GM18873 (cell line): ENCODE results near the gene OR2A14.
"Not testable (repeated sequence)": the region's sequence is repeated elsewhere in the genome, so short reads cannot be mapped to it uniquely, and the experiment has no call there.

Experiments
- ATAC-seq: cut with Tn5 transposase; IDR thresholded peaks from one replicate; pipeline ENCODE4 v1.9.1; 2021; ENCODE audit warnings: mild to moderate bottlenecking, moderate library complexity, moderate number of reproducible peaks; ENCODE audit not compliant: unreplicated experiment, low FRiP score

Gene OR2A14

DNA sequence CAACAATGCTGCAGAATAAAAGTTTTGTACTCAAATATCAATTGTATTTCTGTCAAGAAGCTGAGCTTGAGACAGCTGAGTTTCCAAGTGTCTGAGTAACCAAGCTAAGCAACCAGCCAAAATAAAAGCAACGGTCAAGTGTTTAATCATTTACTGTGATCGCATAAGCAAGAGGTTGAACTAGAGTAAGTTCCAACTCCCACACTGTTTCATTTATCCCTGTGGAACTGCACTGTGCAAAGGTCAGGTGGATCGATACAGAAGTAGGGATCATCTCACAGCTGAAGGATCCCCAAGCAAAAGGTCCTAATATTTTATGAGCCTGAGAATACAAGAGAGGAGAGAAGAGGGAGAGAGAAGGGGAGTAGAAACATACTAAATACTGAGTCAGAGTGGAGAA, 21.4 kb downstream of the OR2A14 start:
- no peak for ATAC-seq

DNA sequence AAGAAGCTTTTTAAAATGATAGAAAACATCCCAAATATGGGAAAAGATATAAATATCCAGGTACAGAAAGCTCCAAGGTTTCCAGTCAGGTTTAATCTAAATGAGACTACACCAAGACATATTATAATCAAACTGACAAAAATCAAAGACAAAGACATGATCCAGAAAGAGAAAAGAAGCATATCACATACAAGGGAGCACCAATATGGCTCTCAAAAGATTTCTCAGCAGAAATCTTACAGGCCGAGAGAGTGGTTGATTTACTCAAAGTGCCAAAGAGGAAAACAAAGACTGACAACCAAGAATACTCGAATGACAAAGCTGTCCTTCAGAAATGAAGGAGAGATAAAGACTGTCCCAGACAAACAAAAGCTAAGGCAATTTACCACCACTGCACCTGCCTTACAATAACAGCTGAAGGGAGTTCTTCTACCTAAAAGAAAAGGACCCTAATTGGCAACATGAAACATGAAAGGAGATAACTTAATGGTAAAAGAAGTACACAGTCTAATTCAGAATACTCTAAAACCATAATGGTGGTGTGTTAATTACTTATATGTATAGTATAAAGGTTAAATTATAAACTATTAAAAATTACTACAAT, 25.4 kb downstream of the OR2A14 start:
- ATAC-seq, result no peak

DNA sequence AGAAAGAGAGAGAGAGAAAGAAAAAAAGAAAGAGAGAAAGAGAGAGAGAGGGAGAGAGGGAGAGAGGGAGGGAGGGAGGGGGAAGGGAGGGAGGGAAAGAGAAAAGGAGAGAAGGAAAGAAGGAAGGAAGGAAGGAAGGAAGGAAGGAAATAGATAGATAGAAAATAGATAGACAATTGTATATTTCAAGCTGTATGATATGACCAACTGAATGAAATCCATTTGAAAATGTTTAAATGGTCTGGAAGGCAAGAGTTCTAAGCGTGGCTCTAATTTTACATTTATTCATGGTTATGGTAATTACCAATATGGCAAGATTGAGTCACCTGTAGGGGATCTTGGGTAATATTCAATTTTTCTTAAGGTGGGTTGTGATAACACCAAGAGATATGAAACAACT, 35.9 kb downstream of the OR2A14 start:
- ATAC-seq, result no peak

DNA sequence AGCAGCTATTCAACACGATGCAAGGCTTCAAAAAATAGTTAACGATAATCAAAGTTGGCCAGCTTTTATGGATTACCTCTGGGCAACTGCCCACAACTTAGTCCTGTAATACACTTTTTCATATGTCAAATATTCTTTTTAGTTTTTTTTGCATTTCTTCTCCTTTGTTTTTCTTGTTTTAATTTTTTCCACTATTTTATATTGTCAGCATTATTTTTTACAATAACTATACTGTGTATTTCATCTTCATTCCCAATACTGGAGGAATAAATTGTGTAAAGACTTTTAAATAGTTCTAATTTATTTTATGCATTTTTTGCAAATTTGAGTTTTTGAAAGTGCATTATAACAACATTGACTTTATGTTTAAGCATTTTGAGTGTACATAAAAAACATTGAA, 41.8 kb downstream of the OR2A14 start:
- ATAC-seq, result no peak

DNA sequence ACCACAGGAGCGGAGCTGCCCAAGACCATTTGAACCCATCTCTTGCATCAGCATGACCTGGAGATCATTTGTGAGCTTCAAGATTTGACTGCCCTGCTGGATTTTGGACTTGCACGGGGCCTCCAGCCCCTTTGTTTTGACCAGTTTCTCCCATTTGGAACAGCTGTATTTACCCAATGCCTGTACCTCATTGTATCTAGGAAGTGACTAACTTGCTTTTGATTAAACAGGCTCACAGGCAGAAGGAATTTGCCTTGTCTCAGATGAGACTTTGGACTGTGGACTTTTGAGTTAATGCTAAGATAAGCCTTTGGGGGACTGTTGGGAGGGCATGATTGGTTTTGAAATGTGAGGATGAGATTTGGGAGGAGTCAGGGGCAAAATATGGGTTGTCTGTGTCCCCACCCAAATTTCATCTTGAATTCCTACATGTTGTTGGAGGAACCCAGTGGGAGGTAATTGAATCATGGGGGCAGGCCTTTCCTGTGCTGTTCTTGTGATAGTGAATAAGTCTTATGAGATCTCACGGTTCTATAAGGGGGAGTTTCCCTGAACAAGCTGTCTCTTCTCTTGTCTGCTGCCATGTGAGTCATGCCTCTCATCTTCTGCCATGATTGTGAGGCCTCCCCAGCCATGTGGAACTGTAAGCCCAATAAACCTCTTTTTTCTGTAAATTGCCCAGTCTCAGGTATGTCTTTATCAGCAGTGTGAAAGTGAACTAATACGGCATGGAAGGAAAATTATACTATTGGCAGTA, 48.8 kb downstream of the OR2A14 start:
- ATAC-seq, result not testable (repeated sequence)

DNA sequence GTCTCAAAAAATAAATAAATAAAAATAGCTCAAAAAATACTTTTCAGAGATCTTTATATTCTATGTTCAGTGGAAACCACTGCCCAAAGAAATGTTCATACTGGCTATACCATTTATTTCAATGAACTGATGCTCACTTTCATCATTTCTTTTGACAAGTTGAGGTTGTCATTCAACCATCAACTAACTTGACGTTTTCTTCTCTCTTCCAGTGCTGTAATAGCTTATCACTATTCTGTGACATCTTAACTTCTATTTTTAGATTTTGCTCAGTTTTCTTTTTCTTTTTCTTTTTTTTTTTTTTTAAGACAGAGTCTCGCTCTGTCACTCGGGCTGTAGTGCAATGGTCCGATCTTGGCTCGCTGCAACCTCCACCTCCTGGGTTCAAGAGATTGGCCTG, 51.6 kb downstream of the OR2A14 start:
- ATAC-seq, result no peak

DNA sequence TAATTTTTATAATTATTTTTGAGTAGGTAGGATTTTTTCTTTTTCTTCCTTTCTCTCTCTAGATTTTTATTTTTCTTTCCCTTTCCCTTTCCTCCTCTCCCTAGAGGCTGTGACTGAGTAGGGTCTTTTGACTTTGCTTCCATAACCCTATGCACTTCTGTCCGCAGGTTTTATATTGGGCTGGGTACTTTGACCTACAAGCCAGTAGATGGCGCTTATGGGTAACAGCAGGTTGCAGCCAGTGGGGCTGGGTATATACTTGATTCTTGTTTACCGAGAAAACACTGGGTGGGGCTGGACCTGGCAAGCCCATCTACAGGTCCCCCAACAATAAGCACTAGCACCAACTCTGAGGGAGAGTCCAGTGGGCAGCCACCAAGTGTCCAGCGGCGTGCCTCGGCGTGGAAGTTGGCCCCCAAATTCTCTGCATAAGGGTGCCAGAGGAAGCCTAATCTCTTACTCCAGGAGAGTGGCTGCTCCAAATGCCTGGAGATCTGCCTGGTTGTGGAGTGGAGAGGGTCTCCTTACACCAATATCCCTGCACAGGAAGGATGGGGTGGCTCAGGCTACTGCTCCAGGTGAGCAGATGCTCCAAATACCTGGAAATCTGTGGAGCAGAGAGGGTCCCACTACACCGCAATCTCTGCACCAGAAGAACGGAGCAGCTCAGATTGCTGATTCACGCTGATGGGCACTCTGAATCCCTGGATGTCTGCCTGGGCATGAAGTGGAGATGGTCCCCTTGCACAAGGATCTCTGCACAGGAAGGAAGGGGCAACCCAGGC, 55.6 kb downstream of the OR2A14 start:
- ATAC-seq, result peak; percentile 96

DNA sequence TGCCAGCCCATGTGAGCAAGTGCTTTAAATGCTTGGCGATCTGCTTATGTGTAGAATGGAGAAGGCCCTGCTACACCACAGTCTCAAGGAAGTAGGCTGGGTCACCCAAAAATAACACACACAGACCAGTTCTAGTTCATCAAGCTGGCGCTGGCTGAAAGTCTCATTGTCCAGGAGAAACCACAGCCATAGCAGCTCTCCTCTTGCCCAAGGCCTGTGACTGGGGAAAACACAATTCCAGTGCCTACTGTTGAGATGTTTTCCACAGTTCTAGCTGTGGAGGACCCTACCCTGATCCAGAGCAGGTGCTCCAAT, 56.1 kb downstream of the OR2A14 start:
- ATAC-seq, result not testable (repeated sequence)
